ENCODE results near the gene PTPRK.

- no peak for TF ChIP-seq CTCF (conservative IDR thresholded peaks at IDR 0.05 in 1 of 2, IDR thresholded peaks at IDR 0.05 in 1 of 2; ENCODE audit: low read depth in 1 of 2, low read length in 2 of 2)
- TF ChIP-seq EZH2 (IDR thresholded peaks at IDR 0.05; ENCODE audit: low read length, missing control alignments) = no peak
These were observed 119.5 kb downstream of the PTPRK start for GRCh38 chr6:128400875-128401274.

Measured in fibroblast of lung (primary cell).